Renal pelvis (tissue), 4 donors: ENCODE data around the gene SH3BP2. TPM values are rescaled to one million over a fixed set of nuclear protein-coding genes. Genes with fewer than 3 reads are reported as not detected.

ENCODE experiments used
- DNase-seq: peaks from one replicate; pipeline ENCODE4 v3.0.0-alpha.2; 2013
- polyA plus RNA-seq, 3 donors: library from polyadenylated mRNA; unstranded; fragments of 120-200 nt; gene quantifications; one replicate each; pipeline ENCODE4 v1.2.1, GENCODE V29; 2013; ENCODE audit not compliant: insufficient read length in 3 of 3

The SH3BP2 gene
- polyA plus RNA-seq, 3 donors, result 36.8 to 56.6 (median 46.1) TPM

GRCh38 chr4:2871911-2872310 is 79.0 kb downstream of the SH3BP2 start:
- no peak for DNase-seq

- no peak for DNase-seq
Observed at GRCh38 chr4:2873329-2873728, 80.4 kb downstream of the SH3BP2 start.

GRCh38 chr4:2874861-2875260 is 82.0 kb downstream of the SH3BP2 start:
- DNase-seq, result no peak

- DNase-seq, result no peak
Observed at GRCh38 chr4:2875556-2875955, 82.7 kb downstream of the SH3BP2 start.

- no peak for DNase-seq
Observed at GRCh38 chr4:2878346-2878745, 85.5 kb downstream of the SH3BP2 start.

GRCh38 chr4:2879026-2879425 is 86.1 kb downstream of the SH3BP2 start:
- no peak for DNase-seq

- DNase-seq, result no peak
Observed at GRCh38 chr4:2881431-2881830, 88.5 kb downstream of the SH3BP2 start.

- DNase-seq, result no peak
Observed at GRCh38 chr4:2882341-2882740, 89.5 kb downstream of the SH3BP2 start.

GRCh38 chr4:2886161-2886560 is 93.3 kb downstream of the SH3BP2 start:
- no peak for DNase-seq

- no peak for DNase-seq
Observed at GRCh38 chr4:2886622-2887021, 93.7 kb downstream of the SH3BP2 start.

GRCh38 chr4:2887343-2887742 is 94.5 kb downstream of the SH3BP2 start:
- no peak for DNase-seq

GRCh38 chr4:2888886-2889285 is 96.0 kb downstream of the SH3BP2 start:
- DNase-seq, result no peak

Other genes with a start within 250 kb of the SH3BP2 start
- 10 to 100 TPM; 23.1 to 24.3 (median 23.9) TPM for gene TNIP2, start 36.7 kb upstream of the SH3BP2 start, polyA plus RNA-seq
- 100 to 1,000 TPM; 261 to 290 (median 281) TPM for gene ADD1, start 50.8 kb downstream of the SH3BP2 start, polyA plus RNA-seq
- 10 to 100 TPM; 29.7 to 32.9 (median 32.6) TPM for gene NOP14, start 170.3 kb downstream of the SH3BP2 start, polyA plus RNA-seq
- 10 to 100 TPM in 1 of 3 donors, 1 to 10 TPM in 2; 7.9 to 11.5 (median 8.8) TPM for gene GRK4, start 170.5 kb downstream of the SH3BP2 start, polyA plus RNA-seq